ENCODE data around the gene KDSR. TPM values are rescaled to one million over a fixed set of nuclear protein-coding genes. Genes with fewer than 3 reads are reported as not detected.

KDSR gene
- total and polyA plus RNA-seq, 2 of the 13 experiments (the other 11 are each of a cell fraction or from before 2014, with no cell fraction given) = 10.4 to 20.9 TPM

GRCh38 chr18:63312737-63313395, 54.1 kb downstream of the KDSR start:
- FAIRE-seq (no peak), DNase-seq (ENCODE audit: low spot score) (no peak), ATAC-seq (no peak)
- Histone ChIP-seq H3K27ac (ENCODE audit: extremely low read length, insufficient read depth, low read length) (no peak overlapping the region), H3K4me2 (ENCODE audit: low read depth, low read length) (no peak overlapping the region), H3K9ac (ENCODE audit: insufficient read depth, low read depth, low read length) (no peak overlapping the region), H3K9me3 (ENCODE audit: low read length) (no peaks in the 10 kb centered on the region), H3K36me3 (replicated peaks in 1 of 2; ENCODE audit: control insufficient read depth in 1 of 2, insufficient read depth in 2 of 2, low read length in 2 of 2) (no peaks in the 10 kb centered on the region), H3K4me3 (replicated peaks in 1 of 3; ENCODE audit: insufficient read depth in 1 of 3, low read depth in 2 of 3, low read length in 3 of 3) (no peak overlapping the region), H3K4me1 (ENCODE audit: insufficient read depth, low read length) (peaks cover 10% of the 10 kb centered on the region), H3K27me3 (ENCODE audit: control insufficient read depth in 1 of 2, insufficient read depth in 2 of 2, low read length in 2 of 2) (peaks cover 0 to 23% of the 10 kb centered on the region in 2 experiments; a peak in 3 of 5 replicates), H4K20me1 (ENCODE audit: insufficient read depth, low read length) (no peaks in the 10 kb centered on the region), H2AFZ (ENCODE audit: low read length) (no peak overlapping the region), H3K79me2 (ENCODE audit: insufficient read depth, low read length) (no peaks in the 10 kb centered on the region)
- CTCF ChIA-PET (ENCODE audit: low intra/inter-chr PET ratio, low total read pairs) = no interaction called here
- BruUV-seq (replicated peaks) = no TSS peak
- WGBS (ENCODE audit: low lambda C conversion rate) = 9% methylated on average over 5 of the region's 5 CpGs
- TF ChIP-seq BRD4 (CRISPR knock-in tag; IDR thresholded peaks at IDR 0.05) (no peak), THYN1 (CRISPR knock-in tag; IDR thresholded peaks at IDR 0.05; ENCODE audit: borderline replicate concordance, low read depth) (no peak), SKI (IDR thresholded peaks at IDR 0.05; ENCODE audit: partially characterized antibody) (no peak), ZNF616 (CRISPR knock-in tag; IDR thresholded peaks at IDR 0.05; ENCODE audit: low read depth) (no peak), MBNL3 (CRISPR knock-in tag; conservative IDR thresholded peaks at IDR 0.05) (no peak), PHF5A (CRISPR knock-in tag; IDR thresholded peaks at IDR 0.05; ENCODE audit: low read depth, unreplicated experiment) (no peak), ZNF282 (IDR thresholded peaks at IDR 0.05; ENCODE audit: partially characterized antibody) (no peak), ZMYM2 (CRISPR knock-in tag; IDR thresholded peaks at IDR 0.05) (no peak), POGK (CRISPR knock-in tag; conservative IDR thresholded peaks at IDR 0.05) (no peak), HDAC2 (CRISPR knock-in tag; IDR thresholded peaks at IDR 0.05) (no peak), PLSCR1 (CRISPR knock-in tag; IDR thresholded peaks at IDR 0.05; ENCODE audit: borderline replicate concordance) (no peak), AGO1 (IDR thresholded peaks at IDR 0.05; ENCODE audit: low read depth, low read length, poor library complexity, severe bottlenecking) (no peak), FOSL1 (CRISPR knock-in tag; IDR thresholded peaks at IDR 0.05; ENCODE audit: borderline replicate concordance) (no peak), PHF20 (CRISPR knock-in tag; IDR thresholded peaks at IDR 0.05) (no peak), IRF1 (CRISPR knock-in tag; IDR thresholded peaks at IDR 0.05; ENCODE audit: low read depth) (no peak), XBP1 (CRISPR knock-in tag; IDR thresholded peaks at IDR 0.05) (no peak)
- POLR2A ChIA-PET = no interaction called here
- intact Hi-C loops (cut with micrococcal nuclease; ENCODE audit: unreplicated experiment) (no loop called here), in situ Hi-C loops (cut with HindIII; ENCODE audit: extremely low pct_ligation_motif_present, low pct_unique_long_range_greater_than_20kb) (loop anchor here (10.0 kb wide), 1 partner anchor 178 kb away; no protein-coding TSS in a partner anchor)

Data from HepG2 (cell line).